Glomerular visceral epithelial cell (primary cell): ENCODE results near the gene TMEM72.

Source experiments
- DNase-seq: peaks from one replicate; pipeline ENCODE4 v3.0.0-alpha.2; 2016; ENCODE audit errors: extremely low spot score

The TMEM72 gene

DNA sequence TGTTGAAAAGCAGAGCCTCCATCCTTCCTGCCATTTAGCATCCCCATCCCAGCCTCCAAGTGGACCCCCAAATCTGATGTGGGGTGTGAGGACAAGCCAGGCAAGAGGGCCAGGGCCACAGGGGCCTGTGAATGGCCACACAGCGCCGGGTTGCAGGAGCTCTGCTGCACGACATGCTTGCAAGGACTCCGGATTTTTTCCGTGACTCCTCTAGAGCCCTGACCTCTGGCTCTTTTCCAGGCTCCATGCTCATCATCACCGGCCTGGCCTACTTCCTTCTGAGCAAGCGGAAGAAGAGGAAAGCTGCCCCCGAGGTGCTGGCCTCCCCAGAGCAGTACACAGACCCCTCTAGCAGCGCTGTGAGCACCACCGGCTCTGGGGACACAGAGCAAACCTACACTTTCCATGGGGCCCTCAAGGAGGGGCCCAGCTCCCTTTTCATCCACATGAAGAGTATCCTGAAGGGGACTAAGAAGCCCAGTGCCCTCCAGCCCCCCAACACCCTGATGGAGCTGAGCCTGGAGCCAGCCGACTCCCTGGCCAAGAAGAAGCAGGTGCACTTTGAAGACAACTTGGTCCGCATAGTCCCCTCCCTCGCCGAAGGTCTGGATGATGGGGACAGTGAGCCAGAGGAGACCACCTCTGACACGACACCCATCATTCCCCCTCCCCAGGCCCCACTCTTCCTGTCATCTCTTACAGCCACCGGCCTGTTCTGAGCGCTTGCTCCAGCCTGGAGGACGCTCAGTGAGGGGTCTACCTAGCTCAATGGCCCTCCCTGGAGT, 23.5 kb downstream of the TMEM72 start:
- no peak for DNase-seq

GRCh38 chr10:44935201-44935965, 24.2 kb downstream of the TMEM72 start:
- DNase-seq = peak; percentile 92

DNA sequence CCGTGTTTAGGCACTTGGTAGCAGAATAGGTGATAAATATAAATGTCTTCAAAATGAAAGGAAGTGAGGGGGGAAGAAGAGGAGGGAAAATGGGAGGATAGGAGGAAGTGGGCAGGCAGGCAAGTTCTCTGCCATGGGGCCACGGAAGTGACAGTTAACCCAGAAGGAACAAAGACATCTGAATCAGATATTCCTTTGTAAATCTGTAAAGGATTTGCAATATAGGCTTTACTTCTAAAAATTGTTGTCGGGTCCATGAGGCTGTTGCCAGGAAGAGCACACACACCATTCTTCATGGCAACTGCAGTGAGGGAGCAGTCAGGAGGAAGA, 24.8 kb downstream of the TMEM72 start:
- no peak for DNase-seq

DNA sequence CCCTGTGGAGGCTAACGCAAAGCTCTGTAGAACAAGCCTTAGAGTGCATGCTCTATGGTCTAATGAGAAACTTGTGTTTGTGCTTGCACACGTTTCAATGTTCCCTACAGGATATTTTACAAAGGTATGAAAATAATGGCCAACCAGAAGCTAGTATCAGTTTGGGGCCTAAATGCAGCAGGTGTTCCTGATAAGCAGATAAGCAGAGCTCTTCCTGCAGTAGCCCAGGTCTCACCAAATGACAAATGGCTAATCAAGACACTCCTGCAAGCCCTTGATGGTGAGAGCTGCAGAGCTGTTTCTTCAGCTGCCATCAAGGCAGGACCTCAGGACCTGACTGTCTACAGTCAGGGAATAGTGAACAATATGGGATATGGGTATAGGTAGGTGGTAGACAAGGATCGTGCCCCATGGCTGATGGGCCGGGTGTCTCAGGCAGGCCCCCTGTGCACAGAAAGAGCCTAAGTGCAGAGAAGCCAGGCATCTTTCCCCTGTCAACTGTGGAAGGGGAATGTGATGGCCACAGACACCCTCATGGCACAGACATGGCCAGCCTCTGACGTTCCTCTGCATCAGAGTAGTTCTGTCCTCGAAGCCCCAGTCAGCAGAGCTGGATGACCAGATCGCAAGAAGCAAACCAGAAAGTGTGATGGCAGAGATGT, 25.3 kb downstream of the TMEM72 start:
- no peak for DNase-seq

- DNase-seq = peak; percentile 43
Measured at GRCh38 chr10:44937196-44938005, 26.3 kb downstream of the TMEM72 start.

- DNase-seq = no peak
Measured at GRCh38 chr10:44938956-44939355, 27.8 kb downstream of the TMEM72 start.

DNA sequence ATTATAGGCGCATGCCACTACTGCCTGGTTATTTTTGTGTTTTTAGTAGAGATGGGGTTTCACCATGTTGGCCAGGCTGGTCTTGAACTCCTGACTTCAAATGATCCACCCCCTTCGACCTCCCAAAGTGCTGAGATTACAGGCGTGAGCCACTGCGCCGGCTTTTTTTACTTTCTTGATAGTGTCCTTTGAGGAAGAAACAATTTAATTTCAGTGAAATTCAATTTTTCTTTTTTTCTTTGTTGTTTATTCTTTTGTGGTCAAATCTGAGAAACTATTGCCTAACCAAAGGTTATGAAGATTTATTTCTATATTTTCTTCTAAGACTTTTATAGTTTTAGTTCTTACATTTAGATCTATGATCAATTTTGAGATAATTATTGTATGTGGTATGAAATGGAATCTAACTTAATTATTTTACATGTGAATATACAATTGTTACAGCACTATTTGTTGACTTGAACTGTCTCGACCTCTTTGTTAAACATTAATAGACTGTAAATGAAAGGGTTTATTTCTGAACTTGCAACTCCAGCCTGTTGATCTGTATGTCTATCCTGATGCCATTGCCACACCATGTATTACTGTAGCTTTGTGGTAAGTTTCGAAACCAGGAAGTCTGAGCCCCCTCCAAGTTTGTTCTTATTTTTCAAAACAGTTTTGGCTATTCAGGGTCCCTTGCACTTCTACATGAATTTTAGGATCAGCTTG, 28.7 kb downstream of the TMEM72 start:
- no peak for DNase-seq

- no peak for DNase-seq
Measured at GRCh38 chr10:44944354-44944753, 33.2 kb downstream of the TMEM72 start.

- no peak for DNase-seq
Measured at GRCh38 chr10:44946205-44946604, 35.1 kb downstream of the TMEM72 start.

DNA sequence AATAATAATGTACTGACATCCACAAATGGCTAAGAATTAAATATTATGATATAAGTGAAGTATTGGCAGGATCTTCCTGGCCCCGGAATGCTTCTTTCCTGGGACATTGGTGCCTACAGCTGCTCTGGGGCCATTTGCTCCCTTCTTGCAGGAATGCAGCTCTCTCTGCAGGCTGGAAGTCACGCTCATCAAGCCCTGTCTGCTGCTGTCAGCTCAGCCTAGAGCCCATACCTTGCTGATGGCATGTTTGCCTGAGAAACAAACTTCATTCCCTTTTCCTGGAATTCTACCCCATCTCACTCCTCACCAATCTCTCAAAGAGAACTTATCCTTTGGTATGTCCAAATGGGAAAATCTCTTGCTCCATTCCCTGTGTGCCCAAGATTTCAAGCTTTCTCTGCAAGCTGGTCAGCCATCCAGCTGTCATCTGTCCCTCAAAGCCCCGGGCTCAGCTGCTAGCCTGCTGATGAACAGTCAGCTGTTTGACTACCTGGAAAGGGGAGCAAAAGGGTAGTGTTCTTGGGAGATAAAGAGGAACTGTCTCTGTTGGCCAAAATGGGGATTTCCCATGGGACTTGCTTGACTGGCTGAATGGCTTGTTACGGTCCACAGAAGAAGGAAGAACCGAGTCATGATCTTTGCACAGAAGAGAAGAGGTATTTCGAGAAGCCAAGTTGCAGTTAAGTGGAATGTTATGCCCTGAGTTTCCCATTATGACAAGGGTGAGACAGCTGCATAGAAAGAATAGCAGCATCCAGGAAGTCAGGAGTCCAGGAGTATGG, 36.4 kb downstream of the TMEM72 start:
- DNase-seq = peak; percentile 70

DNA sequence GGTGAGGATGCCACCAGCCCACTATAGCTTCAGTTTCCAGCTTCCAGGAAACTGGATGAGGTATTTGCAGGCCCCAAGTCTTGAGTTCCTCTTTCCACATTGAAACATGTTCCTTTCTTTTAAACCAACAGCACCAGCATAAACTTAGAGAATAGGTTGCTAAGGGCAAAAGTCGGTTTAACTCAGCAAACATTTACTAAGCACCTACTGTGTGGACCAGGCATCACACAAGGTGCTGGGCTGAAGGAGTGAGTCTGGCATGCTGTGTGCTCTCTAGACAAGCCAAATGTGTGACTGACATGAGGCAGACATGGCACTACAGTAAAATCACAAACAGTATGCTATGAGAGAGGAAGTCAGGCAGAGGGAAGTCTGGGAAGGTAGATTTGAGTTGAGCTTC, 37.5 kb downstream of the TMEM72 start:
- no peak for DNase-seq

DNA sequence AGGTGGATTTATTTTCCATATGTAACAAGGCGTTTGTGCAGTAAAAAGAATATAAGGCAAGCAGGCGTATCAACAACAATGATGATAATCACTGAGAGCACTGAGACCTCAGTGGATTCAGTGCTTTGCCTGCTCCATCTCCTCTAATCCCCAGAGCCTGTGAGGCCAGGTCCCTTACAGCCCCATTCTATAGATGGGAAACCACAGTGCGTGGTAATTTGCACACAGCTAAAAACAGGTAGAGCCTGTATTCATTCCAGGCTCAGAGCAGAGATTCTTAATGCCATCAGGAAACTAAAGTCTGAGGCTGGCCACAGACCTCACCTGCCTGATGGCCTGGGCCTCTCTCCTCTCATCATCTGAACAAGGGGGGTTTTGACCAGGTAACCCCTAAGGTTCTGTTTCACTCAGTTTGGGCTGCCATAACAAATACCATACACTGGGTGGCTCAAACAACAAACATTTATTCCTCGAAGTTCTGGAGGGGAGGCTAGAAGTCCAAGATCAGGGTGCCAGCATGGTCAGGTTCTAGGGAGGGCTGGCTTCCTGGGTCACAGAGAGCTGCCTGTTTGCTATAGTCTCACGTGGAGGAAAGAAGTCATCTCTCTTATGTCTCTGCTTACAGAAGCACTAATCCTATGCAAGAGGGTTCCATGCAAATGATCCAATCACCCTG, 38.1 kb downstream of the TMEM72 start:
- DNase-seq = no peak

DNA sequence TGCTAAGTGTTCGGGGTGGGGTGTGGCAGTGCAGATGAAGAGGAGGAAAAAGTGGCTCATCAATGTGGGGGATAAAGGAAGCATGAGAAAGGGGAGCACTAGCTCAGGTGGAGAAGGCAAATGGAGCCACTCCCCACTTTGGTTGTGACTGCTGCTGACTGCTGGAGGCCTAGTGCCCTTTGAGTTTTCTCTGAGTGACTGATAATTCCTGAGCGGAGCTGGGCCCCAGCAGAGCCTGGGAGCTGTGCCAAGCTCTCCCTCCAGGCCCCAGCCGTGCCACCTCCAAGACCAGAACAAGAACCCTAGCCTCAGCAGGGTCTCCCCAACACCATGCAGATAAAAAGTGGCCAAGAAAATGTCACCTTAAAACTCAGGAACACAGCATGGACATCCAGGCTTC, 38.8 kb downstream of the TMEM72 start:
- no peak for DNase-seq

GRCh38 chr10:44950326-44951225, 39.4 kb downstream of the TMEM72 start:
- no peak for DNase-seq

DNA sequence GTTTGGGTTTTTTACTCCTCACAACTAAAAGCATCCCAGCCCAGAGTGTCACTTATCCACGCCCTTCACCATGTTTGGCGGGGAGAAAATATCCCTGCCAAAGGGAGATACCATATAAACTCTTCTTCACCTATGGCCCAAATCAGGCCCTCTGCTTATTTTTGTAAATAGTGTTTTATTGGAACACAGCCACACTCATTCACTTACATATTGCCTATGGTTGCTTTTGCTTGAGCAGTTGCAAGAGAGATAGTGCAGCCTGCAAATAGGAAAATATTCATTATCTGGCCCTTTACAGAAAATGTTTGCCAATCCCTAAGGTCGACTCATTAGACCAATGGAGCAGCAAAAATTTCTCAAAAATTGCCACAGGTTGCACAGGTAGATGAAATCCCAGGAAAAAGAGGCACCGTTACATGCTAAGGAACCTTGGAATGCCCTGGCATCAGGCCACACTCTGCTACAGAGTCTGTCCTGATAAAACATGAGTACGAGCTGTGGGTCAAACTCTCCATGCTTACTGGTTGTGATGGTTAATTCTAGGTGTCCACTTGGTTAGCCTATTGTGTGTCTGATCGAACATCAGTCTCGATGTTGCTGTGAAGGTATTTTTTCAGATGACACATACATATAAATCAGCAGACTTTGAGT, 40.6 kb downstream of the TMEM72 start:
- no peak for DNase-seq

- peak; percentile 42 for DNase-seq
Measured at GRCh38 chr10:44952779-44953231, 41.7 kb downstream of the TMEM72 start.

GRCh38 chr10:44954042-44954441, 42.9 kb downstream of the TMEM72 start:
- DNase-seq = no peak

DNA sequence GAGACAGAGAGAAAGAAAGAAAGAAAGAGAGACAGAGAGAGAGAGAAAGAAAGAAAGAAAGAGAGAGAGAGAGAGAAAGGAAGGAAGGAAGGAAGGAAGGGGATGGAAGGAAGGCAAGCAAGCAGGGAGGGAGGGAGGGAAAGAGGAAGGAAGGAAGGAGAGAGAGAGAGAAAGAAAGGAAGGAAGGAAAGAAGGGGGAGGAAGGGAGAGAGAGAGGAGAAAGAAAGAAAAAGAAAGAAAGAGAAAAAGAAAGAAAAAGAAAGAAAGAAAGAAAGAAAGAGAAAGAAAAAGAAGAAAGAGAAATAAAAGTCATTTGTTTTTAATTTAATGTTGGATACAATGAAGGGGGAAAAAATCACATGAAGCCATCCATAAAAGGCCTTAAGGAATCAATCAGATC, 43.8 kb downstream of the TMEM72 start:
- DNase-seq = no peak
